Measurements from ENCODE around the gene MDN1. TPM values are rescaled to one million over a fixed set of nuclear protein-coding genes. Genes with fewer than 3 reads are reported as not detected.

Gene MDN1
- total and polyA plus RNA-seq, 2 of the 8 experiments (the other 6 are each of a cell fraction or from before 2014, with no cell fraction given), result 53.5 to 179 TPM

DNA sequence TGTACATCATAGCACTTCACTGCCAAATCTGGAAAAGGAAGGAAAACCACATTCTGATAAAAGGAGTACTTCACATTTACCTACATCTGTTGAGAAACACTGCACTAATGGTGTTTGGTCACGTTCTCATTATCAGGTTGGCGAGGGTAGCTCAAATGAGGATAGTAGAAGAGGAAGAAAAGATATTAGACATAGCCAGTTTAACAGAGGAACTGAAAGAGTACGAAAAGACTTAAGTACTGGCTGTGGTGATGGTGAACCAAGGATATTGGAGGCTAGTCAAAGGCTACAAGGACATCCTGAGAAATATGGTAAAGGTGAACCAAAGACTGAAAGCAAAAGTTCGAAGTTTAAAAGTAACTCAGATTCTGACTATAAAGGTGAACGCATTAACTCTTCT lies 42.7 kb upstream of the MDN1 start (continued):
- TF ChIP-seq, protein P1, sequence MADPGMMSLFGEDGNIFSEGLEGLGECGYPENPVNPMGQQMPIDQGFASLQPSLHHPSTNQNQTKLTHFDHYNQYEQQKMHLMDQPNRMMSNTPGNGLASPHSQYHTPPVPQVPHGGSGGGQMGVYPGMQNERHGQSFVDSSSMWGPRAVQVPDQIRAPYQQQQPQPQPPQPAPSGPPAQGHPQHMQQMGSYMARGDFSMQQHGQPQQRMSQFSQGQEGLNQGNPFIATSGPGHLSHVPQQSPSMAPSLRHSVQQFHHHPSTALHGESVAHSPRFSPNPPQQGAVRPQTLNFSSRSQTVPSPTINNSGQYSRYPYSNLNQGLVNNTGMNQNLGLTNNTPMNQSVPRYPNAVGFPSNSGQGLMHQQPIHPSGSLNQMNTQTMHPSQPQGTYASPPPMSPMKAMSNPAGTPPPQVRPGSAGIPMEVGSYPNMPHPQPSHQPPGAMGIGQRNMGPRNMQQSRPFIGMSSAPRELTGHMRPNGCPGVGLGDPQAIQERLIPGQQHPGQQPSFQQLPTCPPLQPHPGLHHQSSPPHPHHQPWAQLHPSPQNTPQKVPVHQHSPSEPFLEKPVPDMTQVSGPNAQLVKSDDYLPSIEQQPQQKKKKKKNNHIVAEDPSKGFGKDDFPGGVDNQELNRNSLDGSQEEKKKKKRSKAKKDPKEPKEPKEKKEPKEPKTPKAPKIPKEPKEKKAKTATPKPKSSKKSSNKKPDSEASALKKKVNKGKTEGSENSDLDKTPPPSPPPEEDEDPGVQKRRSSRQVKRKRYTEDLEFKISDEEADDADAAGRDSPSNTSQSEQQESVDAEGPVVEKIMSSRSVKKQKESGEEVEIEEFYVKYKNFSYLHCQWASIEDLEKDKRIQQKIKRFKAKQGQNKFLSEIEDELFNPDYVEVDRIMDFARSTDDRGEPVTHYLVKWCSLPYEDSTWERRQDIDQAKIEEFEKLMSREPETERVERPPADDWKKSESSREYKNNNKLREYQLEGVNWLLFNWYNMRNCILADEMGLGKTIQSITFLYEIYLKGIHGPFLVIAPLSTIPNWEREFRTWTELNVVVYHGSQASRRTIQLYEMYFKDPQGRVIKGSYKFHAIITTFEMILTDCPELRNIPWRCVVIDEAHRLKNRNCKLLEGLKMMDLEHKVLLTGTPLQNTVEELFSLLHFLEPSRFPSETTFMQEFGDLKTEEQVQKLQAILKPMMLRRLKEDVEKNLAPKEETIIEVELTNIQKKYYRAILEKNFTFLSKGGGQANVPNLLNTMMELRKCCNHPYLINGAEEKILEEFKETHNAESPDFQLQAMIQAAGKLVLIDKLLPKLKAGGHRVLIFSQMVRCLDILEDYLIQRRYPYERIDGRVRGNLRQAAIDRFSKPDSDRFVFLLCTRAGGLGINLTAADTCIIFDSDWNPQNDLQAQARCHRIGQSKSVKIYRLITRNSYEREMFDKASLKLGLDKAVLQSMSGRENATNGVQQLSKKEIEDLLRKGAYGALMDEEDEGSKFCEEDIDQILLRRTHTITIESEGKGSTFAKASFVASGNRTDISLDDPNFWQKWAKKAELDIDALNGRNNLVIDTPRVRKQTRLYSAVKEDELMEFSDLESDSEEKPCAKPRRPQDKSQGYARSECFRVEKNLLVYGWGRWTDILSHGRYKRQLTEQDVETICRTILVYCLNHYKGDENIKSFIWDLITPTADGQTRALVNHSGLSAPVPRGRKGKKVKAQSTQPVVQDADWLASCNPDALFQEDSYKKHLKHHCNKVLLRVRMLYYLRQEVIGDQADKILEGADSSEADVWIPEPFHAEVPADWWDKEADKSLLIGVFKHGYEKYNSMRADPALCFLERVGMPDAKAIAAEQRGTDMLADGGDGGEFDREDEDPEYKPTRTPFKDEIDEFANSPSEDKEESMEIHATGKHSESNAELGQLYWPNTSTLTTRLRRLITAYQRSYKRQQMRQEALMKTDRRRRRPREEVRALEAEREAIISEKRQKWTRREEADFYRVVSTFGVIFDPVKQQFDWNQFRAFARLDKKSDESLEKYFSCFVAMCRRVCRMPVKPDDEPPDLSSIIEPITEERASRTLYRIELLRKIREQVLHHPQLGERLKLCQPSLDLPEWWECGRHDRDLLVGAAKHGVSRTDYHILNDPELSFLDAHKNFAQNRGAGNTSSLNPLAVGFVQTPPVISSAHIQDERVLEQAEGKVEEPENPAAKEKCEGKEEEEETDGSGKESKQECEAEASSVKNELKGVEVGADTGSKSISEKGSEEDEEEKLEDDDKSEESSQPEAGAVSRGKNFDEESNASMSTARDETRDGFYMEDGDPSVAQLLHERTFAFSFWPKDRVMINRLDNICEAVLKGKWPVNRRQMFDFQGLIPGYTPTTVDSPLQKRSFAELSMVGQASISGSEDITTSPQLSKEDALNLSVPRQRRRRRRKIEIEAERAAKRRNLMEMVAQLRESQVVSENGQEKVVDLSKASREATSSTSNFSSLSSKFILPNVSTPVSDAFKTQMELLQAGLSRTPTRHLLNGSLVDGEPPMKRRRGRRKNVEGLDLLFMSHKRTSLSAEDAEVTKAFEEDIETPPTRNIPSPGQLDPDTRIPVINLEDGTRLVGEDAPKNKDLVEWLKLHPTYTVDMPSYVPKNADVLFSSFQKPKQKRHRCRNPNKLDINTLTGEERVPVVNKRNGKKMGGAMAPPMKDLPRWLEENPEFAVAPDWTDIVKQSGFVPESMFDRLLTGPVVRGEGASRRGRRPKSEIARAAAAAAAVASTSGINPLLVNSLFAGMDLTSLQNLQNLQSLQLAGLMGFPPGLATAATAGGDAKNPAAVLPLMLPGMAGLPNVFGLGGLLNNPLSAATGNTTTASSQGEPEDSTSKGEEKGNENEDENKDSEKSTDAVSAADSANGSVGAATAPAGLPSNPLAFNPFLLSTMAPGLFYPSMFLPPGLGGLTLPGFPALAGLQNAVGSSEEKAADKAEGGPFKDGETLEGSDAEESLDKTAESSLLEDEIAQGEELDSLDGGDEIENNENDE (IDR thresholded peaks at IDR 0.05; ENCODE audit: insufficient replicate concordance, low read length), result no peak
- TF ChIP-seq RAD21 (IDR thresholded peaks at IDR 0.05 in 1 of 2, conservative IDR thresholded peaks at IDR 0.05 in 1 of 2; ENCODE audit: low read depth in 2 of 2, low read length in 2 of 2), result no peak
- TF ChIP-seq ATF3 (IDR thresholded peaks at IDR 0.05; ENCODE audit: insufficient read depth, low read depth, low read length), result no peak
- no peak for TF ChIP-seq CBX8 (IDR thresholded peaks at IDR 0.05; ENCODE audit: borderline replicate concordance, low read depth, low read length)
- no peak for TF ChIP-seq SP1 (IDR thresholded peaks at IDR 0.05; ENCODE audit: low read depth, low read length)
- TF ChIP-seq EZH2 (IDR thresholded peaks at IDR 0.05; ENCODE audit: low read depth, low read length, severe bottlenecking), result no peak
- no peak for TF ChIP-seq TBP (IDR thresholded peaks at IDR 0.05; ENCODE audit: low read depth, low read length)
